HCT116 (cell line): ENCODE data around the gene PRKRIP1. TPM values are rescaled to one million over a fixed set of nuclear protein-coding genes. Genes with fewer than 3 reads are reported as not detected.

Source experiments
- ATAC-seq: fragments of 200-7000 bp; cut with Tn5 transposase; 2 replicates; pipeline ENCODE4 v1.9.1; 2020; ENCODE audit warnings: mild to moderate bottlenecking, moderate library complexity
- BruUV-seq: library from RNA; stranded (reverse); fragments of 400-500 nt; replicated peaks from 2 replicates; lab custom pipeline; 2021; lab: Mats Ljungman, UMichigan
- CTCF ChIA-PET: fragments of 300-600 bp; sonication (Branson Sonifier 250); formaldehyde crosslinking; loops from one replicate; lab custom pipeline; 2021; ENCODE audit warnings: antibody characterized with exemption; lab: Charles Lee
- POLR2A ChIA-PET: fragments of 300-600, 350-600 bp; sonication (Branson Sonifier 250); formaldehyde crosslinking; loops from one replicate; lab custom pipeline; 2021; ENCODE audit warnings: antibody characterized with exemption; lab: Charles Lee
- RAD21 ChIA-PET, 2 experiments: fragments of 300-600 bp; sonication (Branson Sonifier 250); formaldehyde crosslinking; loops; one replicate each; lab custom pipeline; 2023; ENCODE audit warnings: low total read pairs in 2 of 2; ENCODE audit not compliant: uncharacterized antibody in 2 of 2, unreplicated experiment in 2 of 2, low non-redundant PET in 1 of 2; lab: Charles Lee
- DNase-seq: peaks from one replicate; pipeline ENCODE4 v3.0.0-alpha.2; 2010; ENCODE audit warnings: low read depth, low spot score
- H2AFZ ChIP-seq: fragments of 200-600 bp; shearing (Covaris generic), sonication (generic); 2 replicates; pipeline ENCODE4 v1.6.1; 2017; ENCODE audit warnings: low read depth, mixed run types, mixed read lengths, antibody characterized with exemption, low read length; ENCODE audit not compliant: poor library complexity, severe bottlenecking
- H3K27ac ChIP-seq: 2 replicates; pipeline ENCODE4 v1.5.1; 2012; ENCODE audit warnings: low read depth, low read length
- H3K27me3 ChIP-seq: fragments of 200-600 bp; sonication (generic); 2 replicates; pipeline ENCODE4 v1.6.1; 2016; ENCODE audit warnings: mixed run types, low read length, mixed read lengths; ENCODE audit not compliant: insufficient read depth
- H3K36me3 ChIP-seq, 2 experiments: fragments of 200-500 bp in 1 of 2; fragments of 200-600 bp in 1 of 2; sonication (Bioruptor generic) in 1 of 2; sonication (generic) in 1 of 2; 2 replicates each; pipeline versions ENCODE4 v1.5.1 to v1.6.1; 2014 to 2016; ENCODE audit warnings: low read length in 2 of 2, inconsistent platforms in 1 of 2, mixed read lengths in 1 of 2, mixed run types in 1 of 2; ENCODE audit not compliant: insufficient read depth in 2 of 2, control insufficient read depth in 1 of 2
- H3K4me1 ChIP-seq, 2 experiments: fragments of 200-600 bp in 1 of 2; sonication (generic) in 1 of 2; 2 replicates each; pipeline versions ENCODE4 v1.5.1 to v1.6.1; 2012 to 2017; ENCODE audit warnings: low read length in 2 of 2, inconsistent platforms in 1 of 2, mild to moderate bottlenecking in 1 of 2, mixed read lengths in 1 of 2, mixed run types in 1 of 2, moderate library complexity in 1 of 2; ENCODE audit not compliant: insufficient read depth in 2 of 2, control insufficient read depth in 1 of 2
- H3K4me2 ChIP-seq: fragments of 200-600 bp; sonication (generic); 2 replicates; pipeline ENCODE4 v1.6.1; 2017; ENCODE audit warnings: mixed run types, low read length, mixed read lengths
- H3K4me3 ChIP-seq, 2 experiments: fragments of 200-600 bp in 1 of 2; sonication (generic) in 1 of 2; replicated peaks in 1 of 2; 2 replicates each; pipeline ENCODE4 v1.5.1; 2011 to 2016; ENCODE audit warnings: low read length in 2 of 2, control low read depth in 1 of 2, low read depth in 1 of 2, mild to moderate bottlenecking in 1 of 2, mixed read lengths in 1 of 2, mixed run types in 1 of 2
- H3K79me2 ChIP-seq: fragments of 200-600 bp; sonication (generic); 2 replicates; pipeline ENCODE4 v1.6.1; 2017; ENCODE audit warnings: mild to moderate bottlenecking, mixed run types, low read length, moderate library complexity, mixed read lengths; ENCODE audit not compliant: insufficient read depth
- H3K9ac ChIP-seq: fragments of 200-600 bp; sonication (generic); 2 replicates; pipeline ENCODE4 v1.6.1; 2016; ENCODE audit warnings: low read length, mixed read lengths
- H3K9me2 ChIP-seq: fragments of 200-600 bp; sonication (generic), shearing (Covaris generic); 2 replicates; pipeline ENCODE4 v1.6.1; 2017; ENCODE audit warnings: mixed run types, mild to moderate bottlenecking, moderate library complexity; ENCODE audit not compliant: insufficient read depth
- H3K9me3 ChIP-seq, 2 experiments: fragments of 200-500 bp in 1 of 2; fragments of 200-600 bp in 1 of 2; sonication (Bioruptor generic) in 1 of 2; sonication (generic) in 1 of 2; 2 replicates each; pipeline ENCODE4 v1.6.1; 2014 to 2017; ENCODE audit warnings: low read length in 2 of 2, mixed read lengths in 2 of 2, inconsistent platforms in 1 of 2, low read depth in 1 of 2, mild to moderate bottlenecking in 1 of 2, mixed run types in 1 of 2, moderate library complexity in 1 of 2; ENCODE audit not compliant: control insufficient read depth in 1 of 2, insufficient read depth in 1 of 2
- H4K20me1 ChIP-seq: fragments of 200-600 bp; sonication (generic), shearing (Covaris generic); 2 replicates; pipeline ENCODE4 v1.6.1; 2017; ENCODE audit warnings: mixed run types, mild to moderate bottlenecking, moderate library complexity; ENCODE audit not compliant: insufficient read depth
- CEBPB ChIP-seq: IDR thresholded peaks from 2 replicates; pipeline ENCODE4 v1.6.1; 2012; ENCODE audit warnings: low read depth
- FOSL1 ChIP-seq: IDR thresholded peaks from 2 replicates; pipeline ENCODE4 v1.6.1; 2012; ENCODE audit warnings: low read depth
- intact Hi-C: fragments of 100-400 bp; cut with micrococcal nuclease; formaldehyde crosslinking; loops from 2 replicates; pipeline ENCODE4 v1.10.0; 2022
- total RNA-seq: library from RNA; stranded (reverse); gene quantifications from one replicate; pipeline ENCODE4 v1.2.1, GENCODE V29; 2021; ENCODE audit not compliant: unreplicated experiment

The PRKRIP1 gene
- total RNA-seq, 1 experiment from 2014 or later: 23.0 TPM

DNA sequence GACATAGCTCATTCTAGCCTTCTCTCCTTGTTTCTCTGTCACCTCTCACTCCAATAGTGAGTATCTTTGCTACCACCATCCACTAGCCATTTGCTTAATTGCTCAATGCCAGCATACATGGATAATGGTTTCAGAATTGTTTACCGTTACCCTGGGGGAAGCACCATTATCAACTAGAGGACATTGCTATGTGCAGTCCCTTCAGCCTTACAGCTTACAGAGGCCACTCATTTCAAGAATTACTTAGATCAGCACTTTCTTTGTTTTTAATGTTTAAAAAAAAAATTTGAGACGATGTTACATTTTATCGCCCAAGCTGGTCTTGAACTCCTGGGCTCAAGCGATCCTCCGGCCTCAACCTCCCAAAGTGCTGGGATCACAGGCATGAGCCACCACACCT, 22.4 kb downstream of the PRKRIP1 start:
- intact Hi-C loops: no loop called here
- H3K4me2 ChIP-seq: no peak overlapping the region
- no peak overlapping the region for H2AFZ ChIP-seq
- peaks cover 9 to 26% of the 10 kb centered on the region in 2 experiments for H3K4me1 ChIP-seq
- H3K9ac ChIP-seq: no peak overlapping the region
- ChIA-PET RAD21 (interaction anchor here in 1 of 2 experiments (0.6 kb wide), 1 partner anchor 45 kb away, joined by 3 read pairs; no protein-coding TSS in a partner anchor), POLR2A (no interaction called here), CTCF (no interaction called here)
- H3K9me2 ChIP-seq: no peaks in the 10 kb centered on the region
- H3K27ac ChIP-seq: no peak overlapping the region
- H3K4me3 ChIP-seq: no peak overlapping the region
- no peak for DNase-seq
- peaks cover 11 to 21% of the 10 kb centered on the region in 2 experiments; a peak in 3 of 4 replicates for H3K36me3 ChIP-seq
- BruUV-seq: no TSS peak
- no peaks in the 10 kb centered on the region for H3K27me3 ChIP-seq
- H3K79me2 ChIP-seq: no peaks in the 10 kb centered on the region
- TF ChIP-seq CEBPB: no peak
- TF ChIP-seq FOSL1: no peak
- H4K20me1 ChIP-seq: no peaks in the 10 kb centered on the region
- H3K9me3 ChIP-seq: no peaks in the 10 kb centered on the region
- no peak for ATAC-seq

DNA sequence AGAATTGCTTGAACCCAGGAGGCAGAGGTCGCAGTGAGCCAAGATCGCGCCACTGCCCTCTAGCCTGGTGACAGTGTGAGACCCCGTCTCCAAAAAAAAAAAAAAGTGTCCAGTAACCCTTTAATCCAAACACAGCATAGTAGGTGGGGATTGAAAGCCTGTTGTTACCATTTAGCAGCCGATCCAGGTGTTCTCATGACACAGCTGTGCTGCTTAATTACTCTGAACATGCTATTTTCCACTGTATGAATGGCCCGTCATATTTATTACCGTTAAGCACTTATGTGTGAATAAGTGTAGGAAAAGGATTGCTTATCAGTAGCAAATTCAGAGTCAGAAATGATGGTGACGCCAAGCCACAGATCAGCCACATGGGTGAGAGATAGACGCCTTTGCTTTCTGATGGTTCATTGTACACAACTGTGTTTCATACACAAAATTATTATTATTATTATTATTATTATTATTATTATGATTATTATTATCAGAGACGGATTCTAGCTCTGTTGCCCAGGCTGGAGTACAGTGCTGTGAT, 25.6 kb downstream of the PRKRIP1 start:
- Histone ChIP-seq H3K27ac (no peak overlapping the region), H3K4me1 (peaks cover 9 to 26% of the 10 kb centered on the region in 2 experiments), H3K36me3 (peaks cover 18 to 19% of the 10 kb centered on the region in 2 experiments; a peak in 3 of 4 replicates), H3K27me3 (no peaks in the 10 kb centered on the region), H3K79me2 (no peaks in the 10 kb centered on the region), H4K20me1 (no peaks in the 10 kb centered on the region), H3K4me2 (peak overlapping the region; percentile 66), H3K4me3 (no peak overlapping the region), H3K9me3 (no peaks in the 10 kb centered on the region), H3K9me2 (no peaks in the 10 kb centered on the region), H2AFZ (no peak overlapping the region), H3K9ac (no peak overlapping the region)
- RAD21 ChIA-PET: no interaction called here
- ATAC-seq: no peak
- intact Hi-C loops: no loop called here
- POLR2A ChIA-PET: no interaction called here
- DNase-seq: no peak
- no peak for TF ChIP-seq FOSL1
- no TSS peak for BruUV-seq
- CTCF ChIA-PET: no interaction called here
